SK-N-MC (cell line): ENCODE measurements around the gene ITM2B.

ENCODE experiments used
- EZH2 ChIP-seq: fragments of 200-600 bp; sonication (generic); IDR thresholded peaks from one replicate; pipeline ENCODE4 v1.6.1; 2017; ENCODE audit warnings: antibody characterized with exemption
- FOXP2 ChIP-seq: optimal IDR thresholded peaks from 2 replicates; pipeline ENCODE3; 2011; ENCODE audit warnings: mild to moderate bottlenecking, moderate library complexity; ENCODE audit not compliant: insufficient read depth; ENCODE audit errors: extremely low read length, control extremely low read depth
- POLR2AphosphoS5 ChIP-seq: IDR thresholded peaks from 2 replicates; pipeline ENCODE4 v1.6.1; 2012; ENCODE audit warnings: mild to moderate bottlenecking, low read depth, low read length, borderline replicate concordance

GRCh38 chr13:48258430-48258829 lies 25.4 kb downstream of the ITM2B start:
- TF ChIP-seq POLR2AphosphoS5 (no peak), EZH2 (no peak), FOXP2 (no peak)
